Gastroesophageal sphincter (tissue), 3 donors: ENCODE data around the gene FXYD5.

ENCODE experiments used
- CTCF ChIP-seq, 4 experiments: fragments of 200-600 bp in 2 of 4; fragments of 450-650 bp in 2 of 4; sonication (generic) in 1 of 4; IDR thresholded peaks; one replicate each; pipeline ENCODE4 v1.5.1; 2017 to 2019; ENCODE audit warnings: antibody characterized with exemption in 4 of 4, mild to moderate bottlenecking in 2 of 4, moderate library complexity in 2 of 4
- EP300 ChIP-seq: sonication (generic); formaldehyde crosslinking; IDR thresholded peaks from one replicate; pipeline ENCODE4 v1.6.1; 2017; ENCODE audit warnings: antibody characterized with exemption, mild to moderate bottlenecking
- POLR2A ChIP-seq, 2 donors: fragments of 450-650 bp; IDR thresholded peaks; one replicate each; pipeline ENCODE4 v1.6.1; 2017; ENCODE audit warnings: antibody characterized with exemption in 2 of 2, mild to moderate bottlenecking in 2 of 2, moderate library complexity in 1 of 2
- POLR2AphosphoS5 ChIP-seq: sonication (generic); formaldehyde crosslinking; IDR thresholded peaks from one replicate; pipeline ENCODE4 v1.6.1; 2017; ENCODE audit warnings: antibody characterized with exemption

DNA sequence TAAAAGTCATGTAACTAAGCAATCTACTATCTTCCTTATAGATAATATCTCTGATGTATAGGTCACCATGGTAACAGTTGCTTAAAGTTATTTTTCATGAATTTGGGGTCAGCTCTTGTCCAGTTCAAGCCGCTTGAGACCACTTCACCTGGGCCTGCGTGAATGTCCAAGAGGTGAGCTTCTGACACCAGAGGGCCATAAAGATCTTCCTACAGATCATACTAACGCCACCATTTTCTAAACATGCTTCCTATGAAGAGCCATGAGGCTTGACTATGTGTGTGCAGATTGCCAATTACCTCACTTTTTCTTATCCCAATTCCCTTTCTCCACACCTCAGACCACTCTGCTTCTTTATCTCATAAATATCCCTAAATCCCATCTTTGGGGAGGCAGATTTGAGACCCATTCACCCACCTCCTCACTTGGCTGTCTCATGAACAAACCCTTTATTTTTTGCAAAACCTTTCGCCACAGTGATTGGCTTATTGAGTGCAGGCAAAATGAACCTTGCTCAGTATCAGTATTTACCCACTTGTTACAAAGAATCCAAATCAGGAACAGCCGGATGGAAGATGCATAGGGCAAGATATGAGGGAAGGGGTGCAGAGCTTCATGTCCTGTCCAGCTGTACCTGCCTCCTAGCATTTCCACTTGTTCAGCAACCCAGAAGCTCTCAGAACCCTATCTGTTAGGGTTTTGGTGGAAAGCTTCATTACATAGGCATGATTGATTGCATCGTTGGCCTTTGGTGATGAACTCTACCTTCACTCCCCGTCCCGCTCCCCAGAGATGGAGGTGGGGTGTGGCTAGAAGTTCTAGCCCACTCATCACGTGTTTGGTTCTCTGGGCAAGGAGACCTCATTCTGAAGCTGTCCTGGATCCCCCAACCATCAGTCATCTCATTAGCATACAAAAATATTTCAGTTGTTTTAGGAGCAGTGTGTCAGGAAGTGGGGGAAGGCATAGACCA is 39.8 kb downstream of the FXYD5 start:
- TF ChIP-seq CTCF (IDR thresholded peaks at IDR 0.05) (no peak), POLR2AphosphoS5 (no peak), EP300 (no peak), POLR2A (IDR thresholded peaks at IDR 0.05) (no peak)
